ENCODE results near the gene TMEM151A. TPM values are rescaled to one million over a fixed set of nuclear protein-coding genes. Genes with fewer than 3 reads are reported as not detected.

Gene TMEM151A
- total and polyA plus RNA-seq, 7 donors = 0.27 to 0.36 (median 0.36) TPM; not detected in 4

DNA sequence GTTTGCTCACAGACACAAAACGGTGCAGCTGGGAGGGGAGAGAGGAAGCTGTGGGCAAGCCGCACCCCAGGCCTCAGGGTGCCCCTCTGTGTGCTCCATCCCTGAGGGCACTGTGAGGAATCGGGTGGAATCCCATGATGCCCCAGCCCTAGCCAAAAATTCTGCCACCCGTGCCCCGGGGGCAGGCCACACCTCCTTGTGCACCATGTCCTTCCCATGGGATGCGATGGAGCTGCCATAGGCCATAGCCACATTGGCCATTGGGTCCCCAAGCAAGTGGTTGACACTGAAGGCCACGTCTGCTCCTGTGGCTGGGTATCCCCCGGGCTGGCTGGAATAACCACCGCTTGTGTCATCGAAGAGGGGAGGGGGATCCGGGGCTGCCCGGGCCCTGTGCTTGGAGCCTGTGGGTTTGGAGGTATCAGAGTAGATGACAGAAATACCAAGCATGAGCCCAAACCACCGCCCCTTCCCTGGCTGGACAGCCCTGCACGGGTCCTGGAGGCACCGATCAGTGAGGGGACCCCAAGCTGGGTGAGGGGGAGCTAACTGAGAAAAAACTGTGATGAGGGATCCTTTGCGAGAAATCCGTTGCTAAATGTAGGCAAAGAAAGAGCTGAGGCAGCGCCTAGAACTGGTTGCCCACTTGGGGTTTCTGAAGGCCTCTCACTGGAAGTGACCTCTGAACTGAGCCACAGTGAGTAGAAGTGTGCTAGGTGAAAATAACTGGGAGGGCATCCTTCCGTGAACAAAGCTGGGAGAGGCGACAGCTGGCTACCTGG, 3.6 kb upstream of the TMEM151A start:
- WGBS, 2 donors = 49 to 53% methylated on average over 20 of the region's 20 CpGs
- peaks cover 0 to 43% (median 33%) of the 10 kb centered on the region in 4 donors for H3K4me1 ChIP-seq
- no peak for DNase-seq

DNA sequence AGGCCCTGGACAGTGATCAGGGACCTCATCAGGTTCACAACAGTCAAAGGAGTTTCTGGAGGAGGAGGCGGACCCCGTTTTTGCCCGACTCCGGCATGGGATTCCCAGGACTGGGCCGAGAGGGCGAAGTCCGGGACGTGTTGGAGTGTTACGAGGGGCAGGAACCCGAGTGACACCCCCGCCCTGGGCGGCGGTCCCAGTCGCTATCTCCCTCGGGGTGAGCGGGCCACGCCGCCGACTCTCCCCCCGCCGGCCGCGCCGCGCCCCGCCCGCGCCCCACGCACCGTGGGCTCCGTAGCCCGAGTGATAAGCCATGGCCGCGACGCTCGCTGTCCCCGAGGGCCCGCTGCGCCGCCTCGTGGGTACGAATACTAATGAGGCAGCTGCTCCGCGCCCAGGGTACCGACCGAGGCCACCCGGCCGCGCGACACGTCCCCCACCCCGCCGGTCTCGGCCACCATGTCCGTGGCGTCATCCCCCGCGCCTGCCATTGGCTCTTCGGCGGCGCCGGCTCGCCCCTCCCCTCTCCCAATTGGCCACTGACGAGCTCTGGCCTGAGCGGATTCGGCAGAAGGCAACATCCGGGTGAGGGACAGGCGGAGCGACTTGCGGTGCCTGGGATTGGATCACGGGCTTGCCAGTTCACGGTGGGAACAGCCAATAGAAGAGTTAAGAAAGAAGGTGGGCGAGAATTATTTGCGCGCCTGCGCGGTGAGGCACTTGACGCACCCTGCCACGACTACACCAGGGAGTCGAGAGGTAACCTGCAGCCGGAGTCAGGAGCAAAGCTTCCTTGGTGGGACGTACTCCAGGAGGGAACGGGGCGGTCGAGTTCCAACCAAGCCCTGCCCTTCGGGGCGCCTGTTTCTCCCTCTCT, 2.8 kb upstream of the TMEM151A start, which contains the start of gene YIF1A:
Gene YIF1A (minus strand): TSS at position 473 of the 877 bp plus-strand sequence. CDS start 158 bp downstream, at position 315.
- Histone ChIP-seq H3K27me3 (peaks cover 27 to 29% (median 29%) of the 10 kb centered on the region in 3 donors), H3K9me3 (no peaks in the 10 kb centered on the region), H3K4me3 (peak within 1 kb of the TSS; percentile 74 to 80 (median 77)), H3K4me1 (peaks cover 0 to 41% (median 32%) of the 10 kb centered on the region in 4 donors), H3K36me3 (peaks cover 0 to 8% (median 0%) of the 10 kb centered on the region in 4 donors), H3K27ac (peak within 1 kb of the TSS; percentile 90 to 96 (median 94))
- TF ChIP-seq EP300 (IDR thresholded peaks at IDR 0.05) (no peak), POLR2AphosphoS5 (IDR thresholded peaks at IDR 0.05) (peak; percentile 94 to 98 (median 98)), POLR2A (IDR thresholded peaks at IDR 0.05) (peak; percentile 74 to 81)
- intact Hi-C loops (cut with DNase I) = no loop called here
- WGBS, 2 donors = 0 to 1% methylated on average over 87 of the region's 87 CpGs
- peak; percentile 100 for DNase-seq

More for the DNA sequence above, 3.6 kb upstream of the TMEM151A start:
- H3K9me3 ChIP-seq = no peaks in the 10 kb centered on the region
- peak overlapping the region; percentile 74 to 80 (median 77) for H3K4me3 ChIP-seq
- peaks cover 0 to 8% (median 0%) of the 10 kb centered on the region in 4 donors for H3K36me3 ChIP-seq
- intact Hi-C loops (cut with DNase I) = no loop called here
- peaks cover 20 to 21% (median 20%) of the 10 kb centered on the region in 3 donors for H3K27me3 ChIP-seq
- peak overlapping the region; percentile 90 to 96 (median 94) for H3K27ac ChIP-seq
- TF ChIP-seq POLR2AphosphoS5 (IDR thresholded peaks at IDR 0.05) (no peak), EP300 (IDR thresholded peaks at IDR 0.05) (no peak), POLR2A (IDR thresholded peaks at IDR 0.05) (no peak)
- TF ChIP-seq, protein P1, sequence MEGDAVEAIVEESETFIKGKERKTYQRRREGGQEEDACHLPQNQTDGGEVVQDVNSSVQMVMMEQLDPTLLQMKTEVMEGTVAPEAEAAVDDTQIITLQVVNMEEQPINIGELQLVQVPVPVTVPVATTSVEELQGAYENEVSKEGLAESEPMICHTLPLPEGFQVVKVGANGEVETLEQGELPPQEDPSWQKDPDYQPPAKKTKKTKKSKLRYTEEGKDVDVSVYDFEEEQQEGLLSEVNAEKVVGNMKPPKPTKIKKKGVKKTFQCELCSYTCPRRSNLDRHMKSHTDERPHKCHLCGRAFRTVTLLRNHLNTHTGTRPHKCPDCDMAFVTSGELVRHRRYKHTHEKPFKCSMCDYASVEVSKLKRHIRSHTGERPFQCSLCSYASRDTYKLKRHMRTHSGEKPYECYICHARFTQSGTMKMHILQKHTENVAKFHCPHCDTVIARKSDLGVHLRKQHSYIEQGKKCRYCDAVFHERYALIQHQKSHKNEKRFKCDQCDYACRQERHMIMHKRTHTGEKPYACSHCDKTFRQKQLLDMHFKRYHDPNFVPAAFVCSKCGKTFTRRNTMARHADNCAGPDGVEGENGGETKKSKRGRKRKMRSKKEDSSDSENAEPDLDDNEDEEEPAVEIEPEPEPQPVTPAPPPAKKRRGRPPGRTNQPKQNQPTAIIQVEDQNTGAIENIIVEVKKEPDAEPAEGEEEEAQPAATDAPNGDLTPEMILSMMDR (IDR thresholded peaks at IDR 0.05) = no peak

DNA sequence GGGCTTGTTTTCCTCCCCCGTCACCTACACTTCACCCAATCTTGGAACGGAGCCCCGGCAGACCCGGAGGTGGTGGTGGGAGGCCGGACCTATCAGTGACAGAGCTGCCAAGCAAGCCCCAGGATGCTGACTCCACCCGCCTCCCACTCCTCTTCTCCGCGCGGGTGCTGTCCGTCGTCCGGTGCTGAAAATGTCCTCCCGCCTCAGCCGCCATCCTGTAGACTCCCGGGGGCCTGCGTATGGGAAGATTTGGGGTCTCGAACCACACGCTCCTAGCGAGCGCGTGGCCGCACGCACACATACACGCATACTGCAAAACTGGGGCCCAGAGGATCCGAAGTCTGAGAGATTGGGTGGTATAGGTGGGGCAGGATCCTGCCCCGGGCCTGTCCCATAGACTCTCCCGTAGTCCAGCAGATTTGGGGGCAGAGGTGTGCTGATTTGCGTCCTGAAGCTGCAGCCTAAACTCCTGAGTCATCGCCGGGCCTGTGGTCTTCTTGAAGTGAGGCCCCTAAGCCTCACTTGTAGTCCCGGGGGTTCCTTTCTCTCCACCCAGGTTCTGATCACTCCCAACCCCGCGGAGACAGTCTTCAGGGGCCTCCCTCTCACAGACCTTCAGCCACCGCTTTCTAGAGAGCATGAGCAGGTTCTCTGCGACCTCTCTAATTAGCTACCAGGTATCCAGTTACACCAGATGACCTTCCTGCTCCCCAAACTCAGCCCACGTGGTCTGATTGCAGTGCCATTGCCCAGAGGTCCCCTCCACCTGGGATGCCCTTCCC, 2.0 kb upstream of the TMEM151A start:
- Histone ChIP-seq H3K9me3 (no peaks in the 10 kb centered on the region), H3K4me1 (peaks cover 0 to 41% (median 32%) of the 10 kb centered on the region in 4 donors), H3K27me3 (peaks cover 28 to 37% (median 37%) of the 10 kb centered on the region in 3 donors), H3K4me3 (peak overlapping the region; percentile 46 to 78 (median 75)), H3K36me3 (peaks cover 0 to 2% (median 0%) of the 10 kb centered on the region in 4 donors), H3K27ac (peak overlapping the region; percentile 86 to 96 (median 92))
- DNase-seq = no peak
- WGBS, 2 donors = 8 to 11% methylated on average over 36 of the region's 36 CpGs
- TF ChIP-seq EP300 (IDR thresholded peaks at IDR 0.05) (no peak), POLR2AphosphoS5 (IDR thresholded peaks at IDR 0.05) (no peak), POLR2A (IDR thresholded peaks at IDR 0.05) (no peak)
- TF ChIP-seq, protein P1 (IDR thresholded peaks at IDR 0.05) = no peak
- intact Hi-C loops (cut with DNase I) = no loop called here

DNA sequence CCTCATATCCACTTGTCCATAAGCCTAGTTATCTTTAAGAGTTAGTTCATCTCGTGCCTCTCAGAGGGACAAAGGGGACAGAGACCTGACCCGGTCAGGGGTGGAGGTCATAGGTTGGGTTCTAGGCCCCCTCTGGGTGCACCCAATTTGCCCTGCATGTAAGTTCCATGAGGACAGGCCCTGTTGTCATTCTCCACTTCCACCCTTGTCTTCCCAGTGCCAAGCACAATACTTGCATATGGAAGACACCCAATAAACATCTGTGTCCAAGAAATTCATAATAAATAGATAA, 1.4 kb upstream of the TMEM151A start:
- Histone ChIP-seq H3K27ac (no peak overlapping the region), H3K4me1 (peaks cover 0 to 41% (median 32%) of the 10 kb centered on the region in 4 donors), H3K4me3 (no peak overlapping the region), H3K9me3 (no peaks in the 10 kb centered on the region), H3K27me3 (peaks cover 28 to 43% (median 40%) of the 10 kb centered on the region in 3 donors), H3K36me3 (no peaks in the 10 kb centered on the region)
- no peak for TF ChIP-seq POLR2AphosphoS5 (IDR thresholded peaks at IDR 0.05)
- intact Hi-C loops (cut with DNase I) = no loop called here
- 62 to 76% methylated on average over 2 of the region's 2 CpGs for WGBS, 2 donors
- DNase-seq = no peak

DNA sequence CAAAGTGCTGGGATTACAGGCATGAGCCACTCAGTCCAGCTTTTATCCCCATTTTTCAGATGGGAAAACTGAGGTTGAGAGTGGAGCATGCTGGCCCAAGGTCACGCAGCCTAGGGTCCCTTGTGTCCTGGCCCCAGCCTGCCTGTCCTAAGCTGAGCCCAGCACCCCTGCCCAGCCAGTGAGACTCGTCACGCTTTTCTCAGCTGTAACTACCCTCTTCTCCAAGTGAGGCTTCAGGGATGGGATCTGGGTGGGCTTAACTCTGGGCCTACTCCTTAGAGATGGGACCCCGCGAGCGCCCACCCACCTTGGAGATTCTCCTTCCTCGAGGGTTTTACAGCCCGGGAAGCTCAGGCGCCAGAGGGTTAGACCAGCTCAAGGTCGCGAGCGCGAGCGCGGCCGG, 390 bp upstream of the TMEM151A start:
- Histone ChIP-seq H3K36me3 (no peaks in the 10 kb centered on the region), H3K27me3 (peaks cover 28 to 53% (median 49%) of the 10 kb centered on the region in 3 donors), H3K4me3 (peak overlapping the region in 3 of 4 donors; percentile 33 to 49 (median 44)), H3K27ac (no peak overlapping the region), H3K9me3 (no peaks in the 10 kb centered on the region), H3K4me1 (peaks cover 0 to 36% (median 31%) of the 10 kb centered on the region in 4 donors)
- no peak for DNase-seq
- no peak for TF ChIP-seq POLR2AphosphoS5 (IDR thresholded peaks at IDR 0.05)
- TF ChIP-seq POLR2A (IDR thresholded peaks at IDR 0.05) = no peak
- no peak for TF ChIP-seq EP300 (IDR thresholded peaks at IDR 0.05)
- TF ChIP-seq, protein P1 (IDR thresholded peaks at IDR 0.05) = no peak
- 9 to 17% methylated on average over 16 of the region's 16 CpGs for WGBS, 2 donors
- intact Hi-C loops (cut with DNase I) = no loop called here
